Right lobe of liver (tissue), 6 donors: ENCODE data around the gene KLHL8. TPM values are rescaled to one million over a fixed set of nuclear protein-coding genes. Genes with fewer than 3 reads are reported as not detected.
A peak's percentile ranks its signal among the peaks of the same experiment; 100 is the strongest.

Experiments
- ATAC-seq, 4 donors: fragments of 200-7000 bp; cut with Tn5 transposase; one replicate each; pipeline ENCODE4 v1.9.1; 2020; ENCODE audit warnings: mild to moderate bottlenecking in 4 of 4, moderate library complexity in 4 of 4
- DNase-seq, 3 donors: peaks; one replicate each; pipeline ENCODE4 v3.0.0-alpha.2; 2020
- H3K27ac ChIP-seq, 3 donors: fragments of 200-600 bp; one replicate each; pipeline ENCODE4 v1.8.0; 2022
- H3K27me3 ChIP-seq, 2 donors: fragments of 200-600 bp; one replicate each; pipeline ENCODE4 v1.8.0; 2022
- H3K36me3 ChIP-seq, 4 donors: fragments of 200-600 bp; sonication (generic) in 1 of 4; one replicate each; pipeline versions ENCODE4 v1.5.1 to v1.8.0; 2017 to 2022; ENCODE audit warnings: control low read depth in 1 of 4
- H3K4me1 ChIP-seq, 4 donors: fragments of 200-600 bp; sonication (generic) in 1 of 4; one replicate each; pipeline versions ENCODE4 v1.5.1 to v1.8.0; 2017 to 2022; ENCODE audit warnings: control low read depth in 1 of 4
- H3K4me3 ChIP-seq, 3 donors: fragments of 200-600 bp; one replicate each; pipeline ENCODE4 v1.8.0; 2022
- H3K9me3 ChIP-seq, 4 donors: fragments of 200-600 bp; sonication (generic) in 1 of 4; one replicate each; pipeline versions ENCODE4 v1.5.1 to v1.8.0; 2017 to 2022; ENCODE audit warnings: control low read depth in 1 of 4
- POLR2A ChIP-seq: fragments of 450-650 bp; IDR thresholded peaks from one replicate; pipeline ENCODE4 v1.6.1; 2017; ENCODE audit warnings: antibody characterized with exemption, mild to moderate bottlenecking
- WGBS: methylation state at CpG from one replicate; pipeline ENCODE4 v1.1.6; 2018; ENCODE audit warnings: low coverage, low lambda C conversion rate; ENCODE audit not compliant: insufficient coverage; ENCODE audit errors: missing lambda C conversion rate; 5-methylcytosine and 5-hydroxymethylcytosine counted together
- intact Hi-C, 2 donors: fragments of 100-400 bp; cut with DNase I; formaldehyde crosslinking; loops; one replicate each; pipeline versions ENCODE4 v1.11.2 to v1.14.1; 2022
- total RNA-seq, 6 experiments: library from RNA; depleted of rRNA in 2 of 6; stranded (reverse); fragments of >200 nt in 2 of 6; fragmentation: NEBNext Ultra II Directional in 3 of 6; extraction: Animal tissue kit (Norgen Biotek cat#: 25700) in 3 of 6; gene quantifications; one replicate each; pipeline versions ENCODE4 v1.1.0 to v1.2.4, GENCODE V29; 2016 to 2023
- TF ChIP-seq, protein P1 (sequence below), 4 donors: fragments of 200-600 bp in 3 of 4; fragments of 450-650 bp in 1 of 4; IDR thresholded peaks; one replicate each; pipeline versions ENCODE4 v1.5.1 to v1.8.0; 2016 to 2022; ENCODE audit warnings: antibody characterized with exemption in 4 of 4, mild to moderate bottlenecking in 2 of 4
- donor health status: DM: no; HTN: yes; CAD: no.
- donor health status: DM: no; HTN: no; CAD: no.
- donor health status: DM: no; HTN: no; CAD: no.
- donor health status: DM: no; HTN: yes; CAD: no.
- donor health status: DM: no; HTN: yes; CAD: no.

KLHL8 gene
- total RNA-seq, 6 experiments from 2014 or later, result 5.5 to 9.6 (median 7.2) TPM

DNA sequence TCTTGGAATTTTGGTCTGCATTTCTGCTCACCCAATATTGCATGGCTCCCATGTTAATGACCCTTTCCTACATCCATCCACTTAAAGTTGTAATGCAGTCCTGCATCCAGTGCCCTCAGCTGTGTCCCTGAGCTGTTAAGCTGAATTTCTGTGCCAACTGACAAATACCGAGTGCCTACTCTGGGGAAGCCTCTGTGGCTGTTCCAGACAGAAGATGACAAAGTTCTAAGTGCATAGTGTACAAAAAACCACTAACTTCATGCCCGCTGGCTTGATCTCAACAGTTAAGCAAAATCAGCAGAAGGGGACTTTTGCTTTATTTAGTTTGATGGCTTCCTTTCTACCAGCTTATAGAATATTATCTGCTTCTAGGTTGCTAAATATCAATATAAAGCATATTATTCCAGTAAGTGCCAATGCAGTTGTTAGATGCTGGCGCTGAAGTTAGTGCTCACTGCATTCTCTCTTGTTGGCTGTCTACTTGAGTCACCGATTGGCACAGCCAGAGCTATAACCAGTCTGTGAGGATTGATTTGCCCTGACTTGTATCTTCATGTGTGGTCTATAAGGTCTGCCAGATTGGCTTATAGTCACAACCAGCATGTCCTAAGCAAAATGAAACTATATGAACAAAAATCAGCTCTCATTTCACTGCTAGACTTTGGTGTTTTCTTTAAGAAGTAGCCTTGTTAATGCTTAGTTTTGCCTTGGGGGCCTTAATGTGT lies 98.9 kb downstream of the KLHL8 start:
- Histone ChIP-seq H3K27ac (peak overlapping the region in 1 of 3 donors; percentile 52), H3K36me3 (peaks cover 0 to 33% (median 8%) of the 10 kb centered on the region in 4 donors), H3K4me3 (no peak overlapping the region), H3K9me3 (no peaks in the 10 kb centered on the region), H3K27me3 (no peaks in the 10 kb centered on the region), H3K4me1 (peaks cover 0 to 29% (median 12%) of the 10 kb centered on the region in 4 donors)
- WGBS, result 44% methylated on average over 4 of the region's 4 CpGs
- ATAC-seq, result peak; percentile 46 to 80 (median 80)
- peak in 1 of 3 donors; percentile 68 for DNase-seq
- TF ChIP-seq POLR2A, result no peak
- TF ChIP-seq, protein P1, sequence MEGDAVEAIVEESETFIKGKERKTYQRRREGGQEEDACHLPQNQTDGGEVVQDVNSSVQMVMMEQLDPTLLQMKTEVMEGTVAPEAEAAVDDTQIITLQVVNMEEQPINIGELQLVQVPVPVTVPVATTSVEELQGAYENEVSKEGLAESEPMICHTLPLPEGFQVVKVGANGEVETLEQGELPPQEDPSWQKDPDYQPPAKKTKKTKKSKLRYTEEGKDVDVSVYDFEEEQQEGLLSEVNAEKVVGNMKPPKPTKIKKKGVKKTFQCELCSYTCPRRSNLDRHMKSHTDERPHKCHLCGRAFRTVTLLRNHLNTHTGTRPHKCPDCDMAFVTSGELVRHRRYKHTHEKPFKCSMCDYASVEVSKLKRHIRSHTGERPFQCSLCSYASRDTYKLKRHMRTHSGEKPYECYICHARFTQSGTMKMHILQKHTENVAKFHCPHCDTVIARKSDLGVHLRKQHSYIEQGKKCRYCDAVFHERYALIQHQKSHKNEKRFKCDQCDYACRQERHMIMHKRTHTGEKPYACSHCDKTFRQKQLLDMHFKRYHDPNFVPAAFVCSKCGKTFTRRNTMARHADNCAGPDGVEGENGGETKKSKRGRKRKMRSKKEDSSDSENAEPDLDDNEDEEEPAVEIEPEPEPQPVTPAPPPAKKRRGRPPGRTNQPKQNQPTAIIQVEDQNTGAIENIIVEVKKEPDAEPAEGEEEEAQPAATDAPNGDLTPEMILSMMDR (IDR thresholded peaks at IDR 0.05), result no peak
- intact Hi-C loops, result no loop called here

DNA sequence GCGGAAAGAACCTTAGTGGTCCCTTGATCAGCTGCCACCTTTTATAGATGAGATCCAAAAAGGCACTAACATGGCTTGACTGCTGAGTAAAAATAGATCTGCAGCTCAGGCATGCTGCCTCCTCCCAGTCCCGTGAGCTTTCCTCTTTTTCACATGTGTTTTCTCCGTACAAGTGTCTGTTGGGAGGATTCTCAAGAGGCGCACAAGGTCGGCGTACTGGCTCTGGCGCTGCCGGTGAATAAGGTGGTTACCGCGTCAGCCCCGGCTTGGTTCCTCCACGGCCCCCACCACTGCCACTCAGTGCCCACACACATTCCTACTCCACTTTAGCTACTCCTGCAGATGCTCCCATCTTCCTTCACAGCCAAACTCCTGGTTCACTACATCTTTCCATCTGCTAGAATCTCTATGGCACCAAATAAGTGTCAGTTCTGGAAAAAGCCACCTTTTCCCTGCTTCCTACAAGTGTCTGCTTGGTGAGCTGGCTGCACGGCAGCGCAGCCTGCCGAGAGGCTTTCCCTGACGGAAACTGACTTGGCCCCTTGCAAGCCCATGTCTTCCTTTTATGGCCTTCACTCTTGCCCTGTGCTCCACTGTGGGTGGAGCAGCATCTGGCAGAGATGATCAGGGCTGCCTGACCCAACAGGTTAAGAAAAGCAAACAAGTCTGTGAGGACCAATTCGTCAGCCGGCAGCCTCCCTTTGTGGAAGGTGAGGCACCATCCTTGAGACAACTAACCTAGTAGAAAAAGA lies 99.8 kb downstream of the KLHL8 start:
- Histone ChIP-seq H3K27me3 (no peaks in the 10 kb centered on the region), H3K4me3 (no peak overlapping the region), H3K36me3 (peaks cover 0 to 35% (median 11%) of the 10 kb centered on the region in 4 donors), H3K27ac (peak overlapping the region in 2 of 3 donors; percentile 5 to 52), H3K9me3 (no peaks in the 10 kb centered on the region), H3K4me1 (peaks cover 0 to 24% (median 10%) of the 10 kb centered on the region in 4 donors)
- peak; percentile 78 to 85 (median 82) for ATAC-seq
- intact Hi-C loops, result no loop called here
- WGBS, result 76% methylated on average over 18 of the region's 18 CpGs
- TF ChIP-seq POLR2A, result no peak
- TF ChIP-seq, protein P1 (IDR thresholded peaks at IDR 0.05), result no peak
- DNase-seq, result peak; percentile 55 to 82 (median 80)

DNA sequence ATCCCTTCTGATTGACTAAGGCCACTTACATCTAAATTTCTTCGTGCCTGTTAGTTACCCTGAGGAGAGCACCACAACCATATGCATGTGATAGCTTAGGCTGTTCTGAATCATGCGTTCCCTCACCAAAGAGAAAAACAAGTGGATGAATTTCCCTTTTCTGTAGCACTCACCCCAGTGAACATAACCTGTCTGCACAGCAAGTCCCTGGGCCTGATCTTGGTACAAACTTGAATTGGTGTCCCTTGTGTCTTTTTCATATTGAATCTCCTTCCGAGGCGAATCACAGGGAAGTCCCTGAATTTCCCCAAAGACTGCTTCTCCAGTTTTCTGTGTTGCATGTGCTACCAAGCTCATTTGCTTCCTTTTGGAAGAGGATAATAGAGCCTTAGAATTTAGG lies 100.4 kb downstream of the KLHL8 start:
- no peak for DNase-seq
- H3K9me3 ChIP-seq, result no peaks in the 10 kb centered on the region
- peak overlapping the region in 1 of 3 donors; percentile 49 for H3K27ac ChIP-seq
- no peak overlapping the region for H3K4me3 ChIP-seq
- ATAC-seq, result no peak
- peaks cover 0 to 34% (median 11%) of the 10 kb centered on the region in 4 donors for H3K36me3 ChIP-seq
- peaks cover 0 to 21% (median 9%) of the 10 kb centered on the region in 4 donors for H3K4me1 ChIP-seq
- TF ChIP-seq POLR2A, result no peak
- TF ChIP-seq, protein P1 (IDR thresholded peaks at IDR 0.05), result no peak
- H3K27me3 ChIP-seq, result no peaks in the 10 kb centered on the region
- WGBS, result 77% methylated on average over 4 of the region's 4 CpGs
- intact Hi-C loops, result no loop called here

DNA sequence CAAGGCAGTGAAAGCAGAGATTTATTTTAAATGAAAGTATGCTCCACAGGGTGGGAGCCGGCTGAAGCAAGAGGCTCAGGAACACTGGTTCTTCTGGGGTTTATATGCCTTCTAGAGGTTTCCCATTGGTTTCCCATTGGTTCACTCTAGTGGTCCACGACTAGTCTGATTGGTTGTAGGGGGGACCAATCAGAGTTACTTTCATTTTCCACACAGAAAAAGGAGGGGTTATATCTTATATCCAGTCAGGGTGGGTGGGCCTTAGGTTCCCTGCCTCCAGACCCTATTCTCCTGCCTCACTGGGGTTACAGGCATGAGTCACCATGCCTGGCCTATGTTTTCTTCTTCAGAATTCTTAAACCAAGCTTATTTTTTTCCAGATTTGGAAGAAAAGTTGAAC lies 101.6 kb downstream of the KLHL8 start:
- Histone ChIP-seq H3K9me3 (no peaks in the 10 kb centered on the region), H3K27me3 (no peaks in the 10 kb centered on the region), H3K4me1 (peaks cover 0 to 21% (median 9%) of the 10 kb centered on the region in 4 donors), H3K27ac (no peak overlapping the region), H3K36me3 (peaks cover 0 to 41% (median 16%) of the 10 kb centered on the region in 4 donors), H3K4me3 (no peak overlapping the region)
- intact Hi-C loops, result no loop called here
- ATAC-seq (no peak), DNase-seq (no peak)
- TF ChIP-seq, protein P1 (IDR thresholded peaks at IDR 0.05), result no peak
- TF ChIP-seq POLR2A, result no peak
- 95% methylated on average over 2 of the region's 2 CpGs for WGBS
